ENCODE data around the gene ARID1B.

Gene ARID1B

GRCh38 chr6:157194110-157194509 is 416.9 kb downstream of the ARID1B start:
- Histone ChIP-seq H3K79me2 (ENCODE audit: insufficient read depth, low read length) (no peaks in the 10 kb centered on the region), H3K27ac (ENCODE audit: low read depth, low read length) (no peak overlapping the region), H3K9ac (ENCODE audit: low read length) (no peak overlapping the region), H3K9me3 (ENCODE audit: insufficient read depth, low read length) (no peaks in the 10 kb centered on the region), H3K27me3 (ENCODE audit: low read length) (no peaks in the 10 kb centered on the region), H4K20me1 (ENCODE audit: low read depth, low read length) (no peaks in the 10 kb centered on the region), H3K4me3 (ENCODE audit: insufficient read depth, low read length, poor library complexity, severe bottlenecking) (no peak overlapping the region), H3K4me2 (ENCODE audit: low read depth, low read length, poor library complexity, severe bottlenecking) (no peak overlapping the region), H2AFZ (ENCODE audit: low read depth, low read length, severe bottlenecking) (no peak overlapping the region), H3K36me3 (ENCODE audit: low read length) (peaks cover 21% of the 10 kb centered on the region; the same call in 1 of the 2 replicates), H3K9me2 (replicated peaks; ENCODE audit: insufficient read depth, low read length) (no peaks in the 10 kb centered on the region), H3F3A (ENCODE audit: insufficient read depth) (no peaks in the 10 kb centered on the region)
- no peak for TF ChIP-seq EZH2phosphoT487 (conservative IDR thresholded peaks at IDR 0.05; ENCODE audit: low read length)
- no peak for TF ChIP-seq CTCF (IDR thresholded peaks at IDR 0.05; ENCODE audit: insufficient read depth, low read length, poor library complexity, severe bottlenecking)

- Histone ChIP-seq H3K9ac (ENCODE audit: low read length) (no peak overlapping the region), H3K27ac (ENCODE audit: low read depth, low read length) (no peak overlapping the region), H3K9me2 (replicated peaks; ENCODE audit: insufficient read depth, low read length) (no peaks in the 10 kb centered on the region), H4K20me1 (ENCODE audit: low read depth, low read length) (no peaks in the 10 kb centered on the region), H3K4me2 (ENCODE audit: low read depth, low read length, poor library complexity, severe bottlenecking) (no peak overlapping the region), H3K27me3 (ENCODE audit: low read length) (no peaks in the 10 kb centered on the region), H3K79me2 (ENCODE audit: insufficient read depth, low read length) (no peaks in the 10 kb centered on the region), H3K4me3 (ENCODE audit: insufficient read depth, low read length, poor library complexity, severe bottlenecking) (no peak overlapping the region), H3K9me3 (ENCODE audit: insufficient read depth, low read length) (no peaks in the 10 kb centered on the region), H2AFZ (ENCODE audit: low read depth, low read length, severe bottlenecking) (no peak overlapping the region), H3F3A (ENCODE audit: insufficient read depth) (no peaks in the 10 kb centered on the region), H3K36me3 (ENCODE audit: low read length) (peaks cover 16% of the 10 kb centered on the region; the same call in 1 of the 2 replicates)
- TF ChIP-seq CTCF (IDR thresholded peaks at IDR 0.05; ENCODE audit: insufficient read depth, low read length, poor library complexity, severe bottlenecking) (no peak), EZH2phosphoT487 (conservative IDR thresholded peaks at IDR 0.05; ENCODE audit: low read length) (no peak)
Observed at GRCh38 chr6:157194643-157195042, 417.5 kb downstream of the ARID1B start.

- no peak for TF ChIP-seq EZH2phosphoT487 (conservative IDR thresholded peaks at IDR 0.05; ENCODE audit: low read length)
- Histone ChIP-seq H3K9ac (ENCODE audit: low read length) (no peak overlapping the region), H3K9me2 (replicated peaks; ENCODE audit: insufficient read depth, low read length) (no peaks in the 10 kb centered on the region), H3K9me3 (ENCODE audit: insufficient read depth, low read length) (no peaks in the 10 kb centered on the region), H3K27me3 (ENCODE audit: low read length) (no peaks in the 10 kb centered on the region), H3K4me3 (ENCODE audit: insufficient read depth, low read length, poor library complexity, severe bottlenecking) (no peak overlapping the region), H2AFZ (ENCODE audit: low read depth, low read length, severe bottlenecking) (no peak overlapping the region), H4K20me1 (ENCODE audit: low read depth, low read length) (no peaks in the 10 kb centered on the region), H3K27ac (ENCODE audit: low read depth, low read length) (no peak overlapping the region), H3K36me3 (ENCODE audit: low read length) (peaks cover 13% of the 10 kb centered on the region; the same call in 1 of the 2 replicates), H3K79me2 (ENCODE audit: insufficient read depth, low read length) (no peaks in the 10 kb centered on the region), H3K4me2 (ENCODE audit: low read depth, low read length, poor library complexity, severe bottlenecking) (no peak overlapping the region), H3F3A (ENCODE audit: insufficient read depth) (no peaks in the 10 kb centered on the region)
Observed at GRCh38 chr6:157196391-157196790, 419.2 kb downstream of the ARID1B start.

GRCh38 chr6:157198425-157199279 is 421.5 kb downstream of the ARID1B start:
- Histone ChIP-seq H3K4me3 (ENCODE audit: insufficient read depth, low read length, poor library complexity, severe bottlenecking) (no peak overlapping the region), H4K20me1 (ENCODE audit: low read depth, low read length) (no peaks in the 10 kb centered on the region), H3K27me3 (ENCODE audit: low read length) (no peaks in the 10 kb centered on the region), H3K36me3 (ENCODE audit: low read length) (0 out of 2 replicates have a peak, but pooled peaks cover 16% of the 10 kb centered on the region), H2AFZ (ENCODE audit: low read depth, low read length, severe bottlenecking) (no peak overlapping the region), H3K79me2 (ENCODE audit: insufficient read depth, low read length) (no peaks in the 10 kb centered on the region), H3K9me3 (ENCODE audit: insufficient read depth, low read length) (no peaks in the 10 kb centered on the region), H3K9ac (ENCODE audit: low read length) (no peak overlapping the region), H3K27ac (ENCODE audit: low read depth, low read length) (no peak overlapping the region), H3F3A (ENCODE audit: insufficient read depth) (no peaks in the 10 kb centered on the region), H3K4me2 (ENCODE audit: low read depth, low read length, poor library complexity, severe bottlenecking) (no peak overlapping the region), H3K9me2 (replicated peaks; ENCODE audit: insufficient read depth, low read length) (no peaks in the 10 kb centered on the region)
- TF ChIP-seq CTCF (IDR thresholded peaks at IDR 0.05; ENCODE audit: insufficient read depth, low read length, poor library complexity, severe bottlenecking) (no peak), EZH2phosphoT487 (conservative IDR thresholded peaks at IDR 0.05; ENCODE audit: low read length) (no peak)
